Duodenal mucosa (tissue), 2 donors: ENCODE results near the gene NTRK2.

ENCODE experiments used
- H3K27ac ChIP-seq: one replicate; pipeline ENCODE4 v1.7.0; 2013; ENCODE audit warnings: low read depth, low read length
- H3K27me3 ChIP-seq, 2 donors: one replicate each; pipeline ENCODE4 v1.7.0; 2013; ENCODE audit warnings: low read length in 2 of 2, control low read depth in 1 of 2; ENCODE audit not compliant: insufficient read depth in 2 of 2, control insufficient read depth in 1 of 2
- H3K36me3 ChIP-seq, 2 donors: one replicate each; pipeline ENCODE4 v1.7.0; 2013; ENCODE audit warnings: low read length in 2 of 2, control low read depth in 1 of 2; ENCODE audit not compliant: insufficient read depth in 2 of 2, control insufficient read depth in 1 of 2
- H3K4me1 ChIP-seq, 2 donors: one replicate each; pipeline ENCODE4 v1.7.0; 2013; ENCODE audit warnings: low read length in 2 of 2, control low read depth in 1 of 2; ENCODE audit not compliant: insufficient read depth in 2 of 2, control insufficient read depth in 1 of 2
- H3K4me3 ChIP-seq, 2 donors: one replicate each; pipeline ENCODE4 v1.7.0; 2013; ENCODE audit warnings: low read length in 2 of 2, low read depth in 1 of 2
- H3K9ac ChIP-seq, 2 donors: one replicate each; pipeline ENCODE4 v1.7.0; 2013; ENCODE audit warnings: low read length in 2 of 2, low read depth in 1 of 2
- H3K9me3 ChIP-seq, 2 donors: one replicate each; pipeline ENCODE4 v1.7.0; 2013; ENCODE audit warnings: low read length in 2 of 2, control low read depth in 1 of 2; ENCODE audit not compliant: control insufficient read depth in 1 of 2

The NTRK2 gene

GRCh38 chr9:84669288-84670137 is at the start of gene NTRK2:
Gene NTRK2, plus strand, starts transcription at chr9:84669729. Its CDS starts 1,020 bp downstream, at chr9:84670749.
- Histone ChIP-seq H3K27me3 (peaks cover 34 to 48% of the 10 kb centered on the region in 2 donors), H3K27ac (no peak within 1 kb of the TSS), H3K9ac (no peak within 1 kb of the TSS), H3K4me1 (peaks cover 10 to 13% of the 10 kb centered on the region in 2 donors), H3K4me3 (peak within 1 kb of the TSS; percentile 30 to 32), H3K9me3 (no peaks in the 10 kb centered on the region), H3K36me3 (no peaks in the 10 kb centered on the region)

- H3K27me3 ChIP-seq = no peaks in the 10 kb centered on the region
- H3K4me1 ChIP-seq = no peaks in the 10 kb centered on the region
- H3K36me3 ChIP-seq = no peaks in the 10 kb centered on the region
- no peak overlapping the region for H3K4me3 ChIP-seq
- H3K9me3 ChIP-seq = no peaks in the 10 kb centered on the region
- H3K27ac ChIP-seq = no peak overlapping the region
- no peak overlapping the region for H3K9ac ChIP-seq
These were observed 49.2 kb upstream of the NTRK2 start for GRCh38 chr9:84620338-84620737.

GRCh38 chr9:84621811-84622210 is 47.7 kb upstream of the NTRK2 start:
- H3K27ac ChIP-seq = no peak overlapping the region
- H3K4me1 ChIP-seq = no peaks in the 10 kb centered on the region
- H3K27me3 ChIP-seq = no peaks in the 10 kb centered on the region
- no peaks in the 10 kb centered on the region for H3K9me3 ChIP-seq
- no peak overlapping the region for H3K4me3 ChIP-seq
- H3K36me3 ChIP-seq = no peaks in the 10 kb centered on the region
- H3K9ac ChIP-seq = no peak overlapping the region

GRCh38 chr9:84622981-84623380 is 46.5 kb upstream of the NTRK2 start:
- no peaks in the 10 kb centered on the region for H3K9me3 ChIP-seq
- H3K4me3 ChIP-seq = no peak overlapping the region
- H3K27ac ChIP-seq = no peak overlapping the region
- H3K9ac ChIP-seq = no peak overlapping the region
- H3K4me1 ChIP-seq = no peaks in the 10 kb centered on the region
- H3K36me3 ChIP-seq = no peaks in the 10 kb centered on the region
- no peaks in the 10 kb centered on the region for H3K27me3 ChIP-seq

GRCh38 chr9:84636436-84636835 is 33.1 kb upstream of the NTRK2 start:
- no peak overlapping the region for H3K4me3 ChIP-seq
- no peaks in the 10 kb centered on the region for H3K27me3 ChIP-seq
- H3K9me3 ChIP-seq = peaks cover 3 to 6% of the 10 kb centered on the region in 2 donors
- no peaks in the 10 kb centered on the region for H3K36me3 ChIP-seq
- no peak overlapping the region for H3K9ac ChIP-seq
- H3K27ac ChIP-seq = no peak overlapping the region
- no peaks in the 10 kb centered on the region for H3K4me1 ChIP-seq

- Histone ChIP-seq H3K4me3 (no peak overlapping the region), H3K36me3 (no peaks in the 10 kb centered on the region), H3K27me3 (no peaks in the 10 kb centered on the region), H3K9ac (no peak overlapping the region), H3K27ac (no peak overlapping the region), H3K9me3 (peaks cover 3 to 6% of the 10 kb centered on the region in 2 donors), H3K4me1 (no peaks in the 10 kb centered on the region)
These were observed 26.9 kb upstream of the NTRK2 start for GRCh38 chr9:84642553-84643141.

GRCh38 chr9:84647699-84648098 is 21.8 kb upstream of the NTRK2 start:
- no peak overlapping the region for H3K9ac ChIP-seq
- H3K27ac ChIP-seq = no peak overlapping the region
- no peaks in the 10 kb centered on the region for H3K9me3 ChIP-seq
- no peaks in the 10 kb centered on the region for H3K4me1 ChIP-seq
- no peak overlapping the region for H3K4me3 ChIP-seq
- no peaks in the 10 kb centered on the region for H3K27me3 ChIP-seq
- H3K36me3 ChIP-seq = no peaks in the 10 kb centered on the region

GRCh38 chr9:84652496-84653120 is 16.9 kb upstream of the NTRK2 start:
- no peak overlapping the region for H3K9ac ChIP-seq
- no peaks in the 10 kb centered on the region for H3K9me3 ChIP-seq
- H3K4me3 ChIP-seq = no peak overlapping the region
- no peaks in the 10 kb centered on the region for H3K4me1 ChIP-seq
- H3K36me3 ChIP-seq = no peaks in the 10 kb centered on the region
- no peaks in the 10 kb centered on the region for H3K27me3 ChIP-seq
- no peak overlapping the region for H3K27ac ChIP-seq

- Histone ChIP-seq H3K9me3 (no peaks in the 10 kb centered on the region), H3K4me3 (no peak overlapping the region), H3K36me3 (no peaks in the 10 kb centered on the region)
These were observed 14.1 kb upstream of the NTRK2 start for GRCh38 chr9:84655447-84655846.

GRCh38 chr9:84659313-84659712 is 10.2 kb upstream of the NTRK2 start:
- no peak overlapping the region for H3K9ac ChIP-seq
- H3K36me3 ChIP-seq = no peaks in the 10 kb centered on the region
- H3K4me1 ChIP-seq = no peaks in the 10 kb centered on the region
- H3K4me3 ChIP-seq = no peak overlapping the region
- no peak overlapping the region for H3K27ac ChIP-seq
- no peaks in the 10 kb centered on the region for H3K9me3 ChIP-seq
- no peaks in the 10 kb centered on the region for H3K27me3 ChIP-seq

More at GRCh38 chr9:84655447-84655846, 14.1 kb upstream of the NTRK2 start:
- H3K27ac ChIP-seq = no peak overlapping the region
- no peaks in the 10 kb centered on the region for H3K4me1 ChIP-seq
- H3K9ac ChIP-seq = no peak overlapping the region
- no peaks in the 10 kb centered on the region for H3K27me3 ChIP-seq
